HG03064 (cell line): ENCODE data around the gene CFLAR.
"Not testable (repeated sequence)": the region's sequence is repeated elsewhere in the genome, so short reads cannot be mapped to it uniquely, and the experiment has no call there.

ENCODE experiments used
- ATAC-seq: cut with Tn5 transposase; IDR thresholded peaks from one replicate; pipeline ENCODE4 v1.9.1; 2021; ENCODE audit warnings: low read depth; ENCODE audit not compliant: unreplicated experiment

Gene CFLAR

GRCh38 chr2:201174687-201175086, 58.7 kb downstream of the CFLAR start:
- ATAC-seq: no peak

- no peak for ATAC-seq
Observed at GRCh38 chr2:201176081-201176481, 60.1 kb downstream of the CFLAR start.

GRCh38 chr2:201180010-201180409, 64.0 kb downstream of the CFLAR start:
- no peak for ATAC-seq

- peak; percentile 62 for ATAC-seq
Observed at GRCh38 chr2:201182650-201183364, 66.8 kb downstream of the CFLAR start, which contains the start of gene CASP10. CASP10 (plus strand) TSS chr2:201183141; CDS start chr2:201185778, 2,637 bp downstream.

- ATAC-seq: no peak
Observed at GRCh38 chr2:201183365-201183727, 67.4 kb downstream of the CFLAR start.

- not testable (repeated sequence) for ATAC-seq
Observed at GRCh38 chr2:201183835-201184234, 67.9 kb downstream of the CFLAR start.

GRCh38 chr2:201184248-201184647, 68.3 kb downstream of the CFLAR start:
- not testable (repeated sequence) for ATAC-seq

GRCh38 chr2:201185863-201186262, 69.9 kb downstream of the CFLAR start:
- no peak for ATAC-seq

- no peak for ATAC-seq
Observed at GRCh38 chr2:201186982-201187381, 71.0 kb downstream of the CFLAR start.

DNA sequence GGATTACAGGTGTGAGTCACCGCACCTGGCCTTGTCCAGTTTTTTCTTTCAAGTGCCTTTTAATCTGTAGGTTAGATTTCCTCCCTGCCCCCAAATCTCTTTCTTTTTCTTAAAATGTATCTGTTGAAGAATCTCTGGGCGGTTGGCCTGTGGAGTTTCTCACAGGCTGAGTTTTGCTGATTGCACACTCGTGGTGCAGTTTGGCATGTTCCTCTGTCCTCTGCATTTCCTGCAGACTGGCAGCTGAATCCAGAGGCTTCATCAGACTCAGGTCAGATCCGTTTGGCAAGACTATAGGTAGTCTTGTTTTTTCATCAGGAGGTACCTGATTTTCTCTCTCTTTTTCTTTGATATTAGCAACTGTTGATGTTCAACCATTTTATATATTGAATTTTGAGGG, 72.5 kb downstream of the CFLAR start:
- no peak for ATAC-seq

DNA sequence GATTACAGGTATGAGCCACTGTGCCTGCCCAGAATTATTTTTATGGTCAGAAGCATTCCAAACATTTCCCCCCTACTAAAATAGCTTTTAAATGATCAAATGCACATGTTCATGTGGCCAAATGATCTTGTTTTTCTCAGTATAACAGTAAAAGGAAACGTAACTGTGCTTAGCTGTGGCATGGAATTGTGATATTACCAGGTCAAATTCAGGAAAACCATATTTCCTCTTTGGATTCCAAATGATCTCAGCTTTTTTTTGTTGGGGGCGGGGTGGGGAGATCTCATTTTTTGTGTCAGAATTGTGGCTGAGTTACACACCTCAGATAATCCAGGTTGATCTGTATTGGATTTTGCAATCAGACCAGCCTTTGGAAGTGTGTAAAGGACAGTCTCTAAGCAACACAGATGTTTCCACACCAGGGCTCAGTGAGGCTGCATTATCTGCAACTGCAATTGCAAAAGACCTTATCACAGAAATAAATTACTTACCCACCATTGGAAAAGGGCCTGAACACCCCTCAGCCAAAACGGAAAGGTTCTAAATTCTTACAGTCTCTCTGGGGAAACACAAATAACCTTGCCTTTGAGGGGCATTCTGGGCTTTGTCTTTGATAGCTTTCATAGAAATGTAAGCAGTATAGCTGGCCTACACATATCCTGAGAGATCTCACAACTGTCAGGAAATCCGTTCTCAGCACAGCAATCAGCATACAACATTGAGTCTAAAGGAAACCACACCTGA, 75.3 kb downstream of the CFLAR start:
- ATAC-seq: peak; percentile 60

DNA sequence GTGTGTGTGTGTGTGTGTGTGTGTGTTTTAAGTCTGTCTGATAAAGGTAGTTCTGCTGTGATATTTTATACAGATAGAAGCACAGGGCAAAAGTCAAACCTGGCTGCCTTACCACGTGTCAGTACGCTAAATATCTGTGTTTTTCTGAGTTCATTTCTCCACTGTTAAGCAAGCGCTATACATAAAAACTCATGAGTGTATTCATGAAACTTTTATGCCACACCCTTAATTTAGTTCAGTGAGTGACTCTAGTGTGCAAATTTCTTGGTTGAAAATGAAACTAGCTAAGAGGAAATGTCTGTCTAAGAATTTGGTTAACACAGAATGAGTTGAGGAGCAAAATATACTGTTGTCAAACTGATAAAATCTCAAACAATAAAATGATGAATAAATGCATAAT, 78.1 kb downstream of the CFLAR start:
- ATAC-seq: peak; percentile 79

DNA sequence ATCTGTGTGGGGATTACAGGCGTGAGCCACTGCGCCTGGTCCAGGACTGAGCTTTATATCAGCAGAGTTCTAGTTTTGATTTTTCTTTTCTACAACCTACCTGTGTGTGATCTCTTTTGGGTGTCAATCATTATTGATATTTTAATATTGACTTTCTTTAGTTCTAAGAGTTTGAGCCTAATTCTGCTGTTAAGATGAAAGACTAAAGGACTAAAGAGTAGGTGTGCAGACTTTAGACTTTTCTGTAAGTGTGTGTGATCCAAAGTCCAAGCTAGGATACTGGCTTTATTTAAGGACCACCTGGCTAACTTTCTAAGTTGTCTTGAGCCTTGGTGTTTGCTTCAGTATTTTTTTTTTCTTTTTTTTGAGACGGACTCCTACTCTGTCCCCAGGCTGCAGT, 79.4 kb downstream of the CFLAR start:
- ATAC-seq: no peak

DNA sequence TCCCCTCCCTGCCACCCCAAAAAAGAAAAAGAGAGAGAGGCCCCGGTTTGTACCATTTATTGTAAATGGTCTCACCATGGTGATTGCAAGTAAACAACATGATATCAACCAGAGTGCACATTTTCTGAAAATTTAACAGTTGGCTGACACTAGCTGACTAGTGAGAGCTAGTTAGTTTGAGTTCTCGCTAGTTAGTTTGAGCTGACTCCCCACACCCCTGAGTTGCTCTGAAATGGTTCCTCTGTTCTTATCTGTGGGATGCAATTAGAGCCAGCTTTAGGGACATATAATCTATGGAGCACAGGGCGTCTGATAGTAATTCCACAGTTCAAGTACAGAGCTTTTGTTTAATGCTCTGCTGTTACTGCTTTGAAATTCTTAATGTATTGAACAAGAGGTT, 80.0 kb downstream of the CFLAR start:
- no peak for ATAC-seq

DNA sequence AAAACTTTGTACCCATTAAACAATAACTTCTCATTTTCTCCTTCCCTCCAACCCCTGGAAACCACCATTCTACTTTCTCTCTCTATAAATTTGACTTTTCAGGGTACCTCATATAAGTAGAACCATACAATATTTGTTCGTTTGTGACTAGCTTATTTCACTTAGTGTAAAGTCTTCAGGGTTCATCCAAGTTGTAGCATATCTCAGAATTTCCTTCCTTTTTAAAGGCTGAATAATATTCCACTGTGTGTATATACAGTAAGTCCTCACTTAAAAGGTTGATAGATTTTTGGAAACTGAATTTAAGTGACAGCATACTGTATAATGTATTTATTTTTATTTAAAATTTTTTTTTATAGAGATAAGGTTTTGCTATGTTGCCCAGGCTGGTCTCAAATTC, 80.8 kb downstream of the CFLAR start:
- no peak for ATAC-seq

- ATAC-seq: no peak
Observed at GRCh38 chr2:201197781-201198180, 81.8 kb downstream of the CFLAR start.

DNA sequence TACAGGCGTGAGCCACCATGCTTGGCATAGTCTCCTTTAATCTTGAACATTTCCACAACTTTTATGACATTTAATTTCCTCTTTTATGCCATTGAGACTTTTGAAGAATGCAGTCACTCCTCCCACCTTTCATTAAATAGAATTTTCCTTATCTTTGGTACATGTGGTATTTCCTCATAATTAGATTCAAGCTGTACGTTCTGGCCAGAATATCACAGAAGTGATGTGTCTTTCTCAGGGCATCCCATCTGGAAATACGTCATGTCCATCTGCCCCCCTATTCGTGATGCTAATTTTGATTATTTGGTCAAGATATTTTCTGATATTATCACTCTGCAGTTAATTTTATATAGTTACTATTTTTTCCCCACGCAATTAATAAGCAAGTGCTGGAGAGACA, 83.9 kb downstream of the CFLAR start:
- ATAC-seq: no peak

DNA sequence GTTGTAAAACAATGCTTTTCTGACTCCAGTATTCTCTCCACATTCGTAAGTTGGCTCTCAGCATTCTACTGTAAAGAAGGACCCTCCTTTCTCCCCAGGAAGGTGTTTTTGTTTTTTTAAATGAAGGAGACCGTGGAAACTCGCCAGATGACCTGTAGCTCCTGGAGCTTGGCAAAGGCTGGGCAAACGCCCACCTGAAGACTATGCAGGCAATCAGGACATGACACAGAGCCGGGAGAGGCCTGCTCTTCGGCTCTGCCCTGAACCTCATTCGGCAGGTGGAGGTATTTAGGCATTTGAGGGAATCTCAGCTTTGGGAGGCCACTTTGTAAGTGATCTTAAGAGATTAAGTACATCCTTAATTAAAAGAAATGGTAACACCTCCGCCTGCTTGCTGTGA, 84.4 kb downstream of the CFLAR start:
- ATAC-seq: no peak

DNA sequence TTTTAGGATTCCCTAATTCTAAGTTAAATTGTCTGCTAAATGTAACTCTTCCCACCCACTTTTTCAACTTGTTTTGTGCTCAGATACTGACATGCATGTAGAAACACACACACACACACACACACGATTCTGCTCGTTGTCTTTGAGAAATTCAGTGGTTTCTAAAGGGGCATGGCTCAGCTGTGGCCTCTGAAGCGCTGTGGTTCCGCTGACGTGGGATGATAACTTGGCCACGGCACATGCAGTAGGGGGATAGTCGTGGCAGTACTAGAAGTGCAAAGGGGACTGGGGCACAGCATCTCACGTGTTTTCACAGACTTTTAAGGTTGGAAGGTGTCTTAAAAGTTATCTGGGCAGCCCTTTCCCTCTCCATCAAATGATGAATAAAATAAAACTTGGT, 85.4 kb downstream of the CFLAR start:
- ATAC-seq: no peak

DNA sequence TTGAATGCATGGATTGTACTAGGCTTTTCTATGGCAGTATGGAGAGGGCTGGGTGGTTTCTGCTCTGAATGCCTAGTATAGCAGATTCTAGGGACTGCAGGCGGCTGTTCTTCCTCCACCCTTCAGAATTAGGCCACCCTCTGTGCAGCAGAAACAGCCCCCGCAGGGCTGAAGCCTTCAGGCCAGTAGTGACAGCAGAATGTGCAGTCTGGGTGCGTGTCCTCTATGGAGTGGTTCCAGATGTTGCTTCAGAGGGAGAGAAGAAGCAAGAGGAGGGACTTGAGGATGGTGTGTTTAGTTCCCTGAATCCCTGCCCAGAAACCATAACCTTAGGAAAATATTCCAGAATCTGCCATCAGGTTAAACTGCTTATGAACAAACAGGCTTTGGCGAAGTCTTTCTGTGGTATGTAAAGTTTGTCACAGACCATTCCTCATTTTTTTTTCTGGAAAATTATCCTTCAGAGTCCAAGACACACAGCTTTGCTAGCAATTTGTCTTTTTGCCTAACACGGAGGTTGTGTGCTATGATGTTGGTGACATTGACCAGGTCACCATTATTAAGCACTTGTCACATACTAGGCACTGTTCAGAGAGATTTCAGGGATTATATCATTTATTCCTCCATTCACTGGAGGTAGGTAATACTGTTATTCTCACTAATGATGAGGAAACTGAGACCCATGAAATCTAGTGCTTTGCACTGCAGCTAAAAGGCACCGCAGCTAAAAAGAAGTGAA, 88.1 kb downstream of the CFLAR start:
- no peak for ATAC-seq
